ENCODE results near the gene KANK2. TPM values are rescaled to one million over a fixed set of nuclear protein-coding genes. Genes with fewer than 3 reads are reported as not detected.

Gene KANK2
- total and polyA plus RNA-seq, 4 donors: 56.3 to 270 (median 97.7) TPM

- H3K27me3 ChIP-seq (ENCODE audit: control insufficient read depth, insufficient read depth, low read length): no peaks in the 10 kb centered on the region
- no peak overlapping the region for H3K4me3 ChIP-seq (ENCODE audit: low read depth, low read length)
- WGBS (ENCODE audit: insufficient coverage): 91% methylated on average over 10 of the region's 15 CpGs
- peaks cover 32% of the 10 kb centered on the region for H3K36me3 ChIP-seq (ENCODE audit: control insufficient read depth, insufficient read depth, low read length)
- H3K27ac ChIP-seq (ENCODE audit: low read depth, low read length): no peak overlapping the region
- peaks cover 32% of the 10 kb centered on the region for H3K4me1 ChIP-seq (ENCODE audit: control insufficient read depth, insufficient read depth, low read length)
- no peaks in the 10 kb centered on the region for H3K9me3 ChIP-seq (ENCODE audit: control insufficient read depth, insufficient read depth, low read length)
- DNase-seq (ENCODE audit: low read depth in 4 of 6, low spot score in 6 of 6): no peak
Measured at GRCh38 chr19:11200015-11200574, 2.8 kb upstream of the KANK2 start.

GRCh38 chr19:11199517-11199916 lies 2.2 kb upstream of the KANK2 start:
- no peak for DNase-seq (ENCODE audit: low read depth in 4 of 6, low spot score in 6 of 6)
- Histone ChIP-seq H3K27me3 (ENCODE audit: control insufficient read depth, insufficient read depth, low read length) (no peaks in the 10 kb centered on the region), H3K4me1 (ENCODE audit: control insufficient read depth, insufficient read depth, low read length) (peaks cover 38% of the 10 kb centered on the region), H3K9me3 (ENCODE audit: control insufficient read depth, insufficient read depth, low read length) (no peaks in the 10 kb centered on the region), H3K27ac (ENCODE audit: low read depth, low read length) (no peak overlapping the region), H3K4me3 (ENCODE audit: low read depth, low read length) (no peak overlapping the region), H3K36me3 (ENCODE audit: control insufficient read depth, insufficient read depth, low read length) (peaks cover 38% of the 10 kb centered on the region)
- WGBS (ENCODE audit: insufficient coverage): 75% methylated on average over 2 of the region's 5 CpGs

DNA sequence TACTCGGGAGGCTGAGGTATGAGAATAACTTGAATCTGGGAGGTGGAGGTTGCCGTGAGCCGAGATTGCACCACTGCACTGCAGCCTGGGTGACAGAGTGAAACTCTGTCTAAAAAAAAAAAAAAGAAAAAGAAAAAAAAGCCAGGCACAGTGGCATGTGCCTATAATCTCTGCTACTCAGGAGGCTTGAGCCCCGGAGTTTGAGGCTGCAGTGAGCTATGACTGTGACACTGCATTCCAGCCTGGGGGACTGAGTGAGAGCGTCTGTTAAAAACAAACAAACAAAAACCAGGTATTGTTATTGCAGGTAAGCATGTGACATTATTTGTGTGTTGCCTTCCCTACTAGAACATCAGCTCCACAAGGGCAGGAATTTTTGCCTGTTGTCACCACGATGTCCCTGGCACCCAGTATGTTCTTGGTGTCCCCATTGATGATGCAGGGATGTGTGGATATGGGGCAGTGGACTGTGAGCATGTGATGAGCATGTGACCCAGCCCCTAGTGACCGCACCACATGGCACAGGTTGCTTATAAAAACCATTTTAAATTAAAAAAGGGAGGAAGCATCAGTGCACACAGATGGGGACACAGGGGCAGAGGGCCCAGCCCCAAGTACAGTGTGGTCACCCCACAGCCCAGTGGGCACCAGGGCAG lies 1.6 kb upstream of the KANK2 start:
- H3K4me3 ChIP-seq (ENCODE audit: low read depth, low read length): no peak overlapping the region
- no peaks in the 10 kb centered on the region for H3K27me3 ChIP-seq (ENCODE audit: control insufficient read depth, insufficient read depth, low read length)
- H3K36me3 ChIP-seq (ENCODE audit: control insufficient read depth, insufficient read depth, low read length): peaks cover 42% of the 10 kb centered on the region
- no peak overlapping the region for H3K27ac ChIP-seq (ENCODE audit: low read depth, low read length)
- WGBS (ENCODE audit: insufficient coverage): 84% methylated on average over 5 of the region's 7 CpGs
- H3K4me1 ChIP-seq (ENCODE audit: control insufficient read depth, insufficient read depth, low read length): peaks cover 37% of the 10 kb centered on the region
- no peaks in the 10 kb centered on the region for H3K9me3 ChIP-seq (ENCODE audit: control insufficient read depth, insufficient read depth, low read length)
- DNase-seq (ENCODE audit: low read depth in 4 of 6, low spot score in 6 of 6): no peak

- Histone ChIP-seq H3K27ac (ENCODE audit: low read depth, low read length) (peak overlapping the region; percentile 60), H3K27me3 (ENCODE audit: control insufficient read depth, insufficient read depth, low read length) (no peaks in the 10 kb centered on the region), H3K4me3 (ENCODE audit: low read depth, low read length) (peak overlapping the region; percentile 21), H3K9me3 (ENCODE audit: control insufficient read depth, insufficient read depth, low read length) (no peaks in the 10 kb centered on the region), H3K4me1 (ENCODE audit: control insufficient read depth, insufficient read depth, low read length) (peaks cover 29% of the 10 kb centered on the region), H3K36me3 (ENCODE audit: control insufficient read depth, insufficient read depth, low read length) (peaks cover 49% of the 10 kb centered on the region)
- 83% methylated on average over 4 of the region's 7 CpGs for WGBS (ENCODE audit: insufficient coverage)
- DNase-seq (ENCODE audit: low read depth in 4 of 6, low spot score in 6 of 6): no peak
Measured at GRCh38 chr19:11198175-11198534, 810 bp upstream of the KANK2 start.

- H3K27ac ChIP-seq (ENCODE audit: low read depth, low read length): peak overlapping the region; percentile 76
- H3K4me1 ChIP-seq (ENCODE audit: control insufficient read depth, insufficient read depth, low read length): peaks cover 28% of the 10 kb centered on the region
- peaks cover 50% of the 10 kb centered on the region for H3K36me3 ChIP-seq (ENCODE audit: control insufficient read depth, insufficient read depth, low read length)
- 2% methylated on average over 32 of the region's 47 CpGs for WGBS (ENCODE audit: insufficient coverage)
- no peaks in the 10 kb centered on the region for H3K27me3 ChIP-seq (ENCODE audit: control insufficient read depth, insufficient read depth, low read length)
- H3K4me3 ChIP-seq (ENCODE audit: low read depth, low read length): peak overlapping the region; percentile 76
- peak in 1 of 6 donors; percentile 53 for DNase-seq (ENCODE audit: low read depth in 4 of 6, low spot score in 6 of 6)
- H3K9me3 ChIP-seq (ENCODE audit: control insufficient read depth, insufficient read depth, low read length): no peaks in the 10 kb centered on the region
Measured at GRCh38 chr19:11196406-11197287, 698 bp downstream of the KANK2 start.

DNA sequence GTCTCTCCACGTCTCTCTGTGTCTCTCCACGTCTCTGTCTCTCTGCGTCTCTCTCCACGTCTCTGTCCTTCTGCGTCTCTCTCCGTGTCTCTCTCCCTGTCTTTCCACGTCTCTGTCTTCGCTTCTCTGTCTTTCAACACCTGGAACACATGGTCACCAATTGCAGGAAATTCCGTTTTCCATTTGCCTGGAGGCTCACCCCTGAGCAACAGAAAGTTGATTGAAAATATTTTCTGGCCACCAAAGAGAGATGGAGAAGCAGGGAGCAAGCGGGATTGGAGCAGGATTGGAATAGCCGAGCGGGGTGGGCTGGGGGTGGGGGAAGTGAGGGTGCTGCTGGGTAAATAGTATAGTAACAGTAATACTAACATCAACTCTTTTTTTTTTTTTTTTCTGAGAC lies 1.7 kb downstream of the KANK2 start:
- Histone ChIP-seq H3K27ac (ENCODE audit: low read depth, low read length) (peak overlapping the region; percentile 61), H3K4me3 (ENCODE audit: low read depth, low read length) (peak overlapping the region; percentile 35), H3K4me1 (ENCODE audit: control insufficient read depth, insufficient read depth, low read length) (peaks cover 32% of the 10 kb centered on the region), H3K36me3 (ENCODE audit: control insufficient read depth, insufficient read depth, low read length) (peaks cover 50% of the 10 kb centered on the region), H3K9me3 (ENCODE audit: control insufficient read depth, insufficient read depth, low read length) (no peaks in the 10 kb centered on the region), H3K27me3 (ENCODE audit: control insufficient read depth, insufficient read depth, low read length) (no peaks in the 10 kb centered on the region)
- DNase-seq (ENCODE audit: low read depth in 4 of 6, low spot score in 6 of 6): no peak
- 85% methylated on average over 6 of the region's 12 CpGs for WGBS (ENCODE audit: insufficient coverage)

DNA sequence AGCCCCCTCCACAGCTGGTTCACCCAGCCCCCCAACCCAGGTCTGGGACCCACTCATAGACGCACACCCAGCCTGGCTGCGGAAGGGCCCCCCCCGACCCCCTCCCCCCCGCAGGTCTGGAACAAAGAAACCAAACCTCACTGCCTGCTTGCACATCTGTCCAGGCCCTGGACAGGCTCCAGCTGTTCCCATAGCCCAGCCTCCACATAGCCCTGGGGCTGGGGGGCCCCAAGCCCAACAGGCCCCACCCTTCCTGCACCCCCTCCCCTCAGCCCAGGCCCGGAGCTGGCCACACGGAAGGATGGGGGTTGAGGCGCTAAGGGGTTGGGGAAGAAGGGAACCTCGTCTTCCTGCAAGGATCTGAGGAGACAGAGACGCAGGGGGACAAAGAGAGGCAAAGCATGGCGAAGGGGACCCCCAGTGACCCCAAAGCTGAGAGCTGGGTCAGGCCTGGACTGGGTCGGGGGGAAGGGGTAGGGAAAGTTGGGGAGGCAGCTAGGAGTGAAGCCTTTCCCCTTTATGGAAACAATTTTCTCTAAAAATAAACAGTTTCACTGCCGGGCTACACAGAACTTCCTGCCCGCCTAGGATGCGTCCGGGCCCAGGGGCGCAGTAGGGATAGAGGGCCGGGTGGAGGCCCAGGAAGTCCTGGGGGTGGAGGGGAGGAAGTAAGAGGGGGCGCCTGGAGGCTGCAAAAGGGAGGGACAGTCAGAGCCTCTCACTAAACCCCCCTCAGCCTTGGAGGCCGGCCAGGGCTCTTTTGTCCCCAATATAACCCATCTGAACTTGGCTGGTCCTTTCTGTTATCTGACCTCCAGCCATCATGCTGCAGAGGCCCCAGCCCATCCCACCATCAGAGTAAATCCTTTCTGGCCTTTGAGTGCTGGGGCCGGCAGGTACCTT lies 2.4 kb downstream of the KANK2 start:
- H3K36me3 ChIP-seq (ENCODE audit: control insufficient read depth, insufficient read depth, low read length): peaks cover 47% of the 10 kb centered on the region
- H3K27ac ChIP-seq (ENCODE audit: low read depth, low read length): peak overlapping the region; percentile 61
- H3K4me3 ChIP-seq (ENCODE audit: low read depth, low read length): peak overlapping the region; percentile 35
- peaks cover 32% of the 10 kb centered on the region for H3K4me1 ChIP-seq (ENCODE audit: control insufficient read depth, insufficient read depth, low read length)
- WGBS (ENCODE audit: insufficient coverage): 44% methylated on average over 7 of the region's 20 CpGs
- no peaks in the 10 kb centered on the region for H3K27me3 ChIP-seq (ENCODE audit: control insufficient read depth, insufficient read depth, low read length)
- no peaks in the 10 kb centered on the region for H3K9me3 ChIP-seq (ENCODE audit: control insufficient read depth, insufficient read depth, low read length)
- peak in 1 of 6 donors; percentile 39 for DNase-seq (ENCODE audit: low read depth in 4 of 6, low spot score in 6 of 6)

- DNase-seq (ENCODE audit: low read depth in 4 of 6, low spot score in 6 of 6): no peak
- H3K27ac ChIP-seq (ENCODE audit: low read depth, low read length): no peak overlapping the region
- no peak overlapping the region for H3K4me3 ChIP-seq (ENCODE audit: low read depth, low read length)
- WGBS (ENCODE audit: insufficient coverage): 85% methylated on average over 8 of the region's 8 CpGs
- no peaks in the 10 kb centered on the region for H3K9me3 ChIP-seq (ENCODE audit: control insufficient read depth, insufficient read depth, low read length)
- no peaks in the 10 kb centered on the region for H3K27me3 ChIP-seq (ENCODE audit: control insufficient read depth, insufficient read depth, low read length)
- peaks cover 51% of the 10 kb centered on the region for H3K36me3 ChIP-seq (ENCODE audit: control insufficient read depth, insufficient read depth, low read length)
- H3K4me1 ChIP-seq (ENCODE audit: control insufficient read depth, insufficient read depth, low read length): peaks cover 36% of the 10 kb centered on the region
Measured at GRCh38 chr19:11194173-11194572, 3.2 kb downstream of the KANK2 start.

All from spinal cord (tissue), 10 donors.